OCI-LY3 (cell line): ENCODE data around the gene CHST11.

ENCODE experiments used
- CTCF ChIP-seq: fragments of 200-600, 300-600 bp; sonication (generic); IDR thresholded peaks from 2 replicates; pipeline ENCODE4 v1.5.1; 2014; ENCODE audit warnings: antibody characterized with exemption, low read length, low read depth
- EZH2phosphoT487 ChIP-seq: fragments of 200-600 bp; shearing (Covaris generic); IDR thresholded peaks from 2 replicates; pipeline ENCODE4 v1.6.1; 2018; ENCODE audit warnings: antibody characterized with exemption, mixed run types, low read depth

GRCh38 chr12:104605685-104606084 is 148.9 kb downstream of the CHST11 start:
- TF ChIP-seq CTCF (no peak), EZH2phosphoT487 (no peak)
